Suprapubic skin (tissue), 4 donors: ENCODE results near the gene SLC6A6.

ENCODE experiments used
- EP300 ChIP-seq: sonication (generic); formaldehyde crosslinking; IDR thresholded peaks from one replicate; pipeline ENCODE4 v1.6.1; 2017; ENCODE audit warnings: antibody characterized with exemption
- POLR2A ChIP-seq, 2 donors: fragments of 450-650 bp; IDR thresholded peaks; one replicate each; pipeline ENCODE4 v1.6.1; 2017; ENCODE audit warnings: antibody characterized with exemption in 2 of 2, mild to moderate bottlenecking in 2 of 2, moderate library complexity in 2 of 2
- POLR2AphosphoS5 ChIP-seq, 3 donors: sonication (generic); formaldehyde crosslinking; IDR thresholded peaks; one replicate each; pipeline ENCODE4 v1.6.1; 2017; ENCODE audit warnings: antibody characterized with exemption in 3 of 3
- TF ChIP-seq, protein P1 (sequence below), 2 donors: fragments of 200-600 bp in 1 of 2; fragments of 450-650 bp in 1 of 2; sonication (generic) in 1 of 2; IDR thresholded peaks; one replicate each; pipeline ENCODE4 v1.5.1; 2016 to 2019; ENCODE audit warnings: antibody characterized with exemption in 2 of 2, mild to moderate bottlenecking in 1 of 2, moderate library complexity in 1 of 2

DNA sequence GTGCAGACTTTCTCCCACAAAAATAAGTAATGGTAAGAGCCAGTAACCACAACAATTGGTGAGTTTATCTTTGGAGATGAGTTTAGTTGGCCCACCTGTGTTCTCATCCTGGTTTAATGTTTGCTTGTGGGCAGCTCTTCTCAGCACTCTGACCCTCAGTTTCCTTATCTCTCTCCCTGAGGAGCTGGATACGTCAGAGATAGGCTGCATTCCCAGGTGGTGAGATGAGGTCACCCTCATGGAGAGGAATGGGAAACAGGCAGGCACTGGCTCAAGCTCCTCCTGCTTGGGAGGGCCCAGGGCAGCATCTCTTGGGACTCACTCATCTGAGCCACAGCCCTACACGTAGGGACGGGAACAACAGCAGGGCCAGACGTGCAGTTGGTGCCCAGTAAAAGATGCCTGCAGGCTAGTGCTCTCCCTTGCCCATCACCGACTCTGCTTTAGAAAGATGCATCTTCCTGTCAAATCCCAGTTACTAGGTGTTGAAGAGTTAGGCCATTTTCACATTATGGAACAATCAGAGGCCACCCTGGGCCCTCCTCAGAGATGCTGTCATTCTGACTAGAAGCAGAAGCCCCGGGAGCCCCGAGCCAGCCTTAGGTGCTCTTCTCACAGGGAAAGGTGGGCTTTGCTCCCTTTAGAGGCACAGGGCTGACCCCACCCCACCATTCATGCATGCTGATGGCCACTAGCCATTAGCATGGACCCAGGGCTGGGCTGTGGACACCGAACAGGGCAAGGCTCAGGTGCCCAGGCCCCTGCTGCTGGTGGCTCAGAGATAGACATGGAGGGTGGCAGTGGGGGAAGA is 78.0 kb downstream of the SLC6A6 start:
- TF ChIP-seq, protein P1, sequence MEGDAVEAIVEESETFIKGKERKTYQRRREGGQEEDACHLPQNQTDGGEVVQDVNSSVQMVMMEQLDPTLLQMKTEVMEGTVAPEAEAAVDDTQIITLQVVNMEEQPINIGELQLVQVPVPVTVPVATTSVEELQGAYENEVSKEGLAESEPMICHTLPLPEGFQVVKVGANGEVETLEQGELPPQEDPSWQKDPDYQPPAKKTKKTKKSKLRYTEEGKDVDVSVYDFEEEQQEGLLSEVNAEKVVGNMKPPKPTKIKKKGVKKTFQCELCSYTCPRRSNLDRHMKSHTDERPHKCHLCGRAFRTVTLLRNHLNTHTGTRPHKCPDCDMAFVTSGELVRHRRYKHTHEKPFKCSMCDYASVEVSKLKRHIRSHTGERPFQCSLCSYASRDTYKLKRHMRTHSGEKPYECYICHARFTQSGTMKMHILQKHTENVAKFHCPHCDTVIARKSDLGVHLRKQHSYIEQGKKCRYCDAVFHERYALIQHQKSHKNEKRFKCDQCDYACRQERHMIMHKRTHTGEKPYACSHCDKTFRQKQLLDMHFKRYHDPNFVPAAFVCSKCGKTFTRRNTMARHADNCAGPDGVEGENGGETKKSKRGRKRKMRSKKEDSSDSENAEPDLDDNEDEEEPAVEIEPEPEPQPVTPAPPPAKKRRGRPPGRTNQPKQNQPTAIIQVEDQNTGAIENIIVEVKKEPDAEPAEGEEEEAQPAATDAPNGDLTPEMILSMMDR (IDR thresholded peaks at IDR 0.05), result no peak
- no peak for TF ChIP-seq EP300
- TF ChIP-seq POLR2AphosphoS5 (IDR thresholded peaks at IDR 0.05), result no peak
- no peak for TF ChIP-seq POLR2A (IDR thresholded peaks at IDR 0.05)
